ENCODE results near the gene CSNK1E.

Gene CSNK1E

GRCh38 chr22:38327805-38328204 lies 10.6 kb upstream of the CSNK1E start:
- DNase-seq (ENCODE audit: low read depth, low spot score), result no peak

GRCh38 chr22:38327396-38327795 lies 10.2 kb upstream of the CSNK1E start:
- no peak for DNase-seq (ENCODE audit: low read depth, low spot score)

GRCh38 chr22:38325587-38325986 lies 8.4 kb upstream of the CSNK1E start:
- no peak for DNase-seq (ENCODE audit: low read depth, low spot score)

- no peak for DNase-seq (ENCODE audit: low read depth, low spot score)
Measured at GRCh38 chr22:38320605-38321402, 3.6 kb upstream of the CSNK1E start.

GRCh38 chr22:38318792-38319773 lies 1.9 kb upstream of the CSNK1E start:
- DNase-seq (ENCODE audit: low read depth, low spot score), result no peak

- DNase-seq (ENCODE audit: low read depth, low spot score), result no peak
Measured at GRCh38 chr22:38317995-38318715, 922 bp upstream of the CSNK1E start.

GRCh38 chr22:38316364-38317121 lies 690 bp downstream of the CSNK1E start:
- DNase-seq (ENCODE audit: low read depth, low spot score), result peak; percentile 17

GRCh38 chr22:38315823-38316363 lies 1.3 kb downstream of the CSNK1E start:
- DNase-seq (ENCODE audit: low read depth, low spot score), result no peak

GRCh38 chr22:38314933-38315822 lies 2.1 kb downstream of the CSNK1E start:
- DNase-seq (ENCODE audit: low read depth, low spot score), result no peak

GRCh38 chr22:38314051-38314932 lies 2.9 kb downstream of the CSNK1E start:
- DNase-seq (ENCODE audit: low read depth, low spot score), result no peak

- DNase-seq (ENCODE audit: low read depth, low spot score), result no peak
Measured at GRCh38 chr22:38313384-38313955, 3.8 kb downstream of the CSNK1E start.

- DNase-seq (ENCODE audit: low read depth, low spot score), result no peak
Measured at GRCh38 chr22:38312261-38312800, 4.9 kb downstream of the CSNK1E start.

- no peak for DNase-seq (ENCODE audit: low read depth, low spot score)
Measured at GRCh38 chr22:38311323-38311620, 6.0 kb downstream of the CSNK1E start.

GRCh38 chr22:38310518-38311322 lies 6.5 kb downstream of the CSNK1E start:
- no peak for DNase-seq (ENCODE audit: low read depth, low spot score)

GRCh38 chr22:38309614-38310517 lies 7.4 kb downstream of the CSNK1E start:
- DNase-seq (ENCODE audit: low read depth, low spot score), result no peak

- no peak for DNase-seq (ENCODE audit: low read depth, low spot score)
Measured at GRCh38 chr22:38308791-38309498, 8.3 kb downstream of the CSNK1E start.

Data from activated naive CD8-positive, alpha-beta T cell treated with anti-CD3 and anti-CD28 coated beads, Interleukin-2, amount 50 U/mL, for 16 hours (primary cell).